H9 (cell line): ENCODE results near the gene CPNE5. TPM values are rescaled to one million over a fixed set of nuclear protein-coding genes. Genes with fewer than 3 reads are reported as not detected.

ENCODE experiments used
- DNase-seq: peaks from one replicate; pipeline ENCODE4 v3.0.0-alpha.2; 2017
- H2AFZ ChIP-seq: one replicate; pipeline ENCODE4 v1.6.1; 2013; ENCODE audit warnings: mild to moderate bottlenecking, low read length, control low read depth, moderate library complexity
- H2AK5ac ChIP-seq: 2 replicates; pipeline ENCODE4 v1.6.1; 2013; ENCODE audit warnings: low read length, control low read depth, mixed read lengths; ENCODE audit not compliant: insufficient read length
- H2BK120ac ChIP-seq: one replicate; pipeline ENCODE4 v1.6.1; 2013; ENCODE audit warnings: low read depth, mild to moderate bottlenecking, low read length, control low read depth, inconsistent platforms; ENCODE audit not compliant: poor library complexity, severe bottlenecking
- H2BK12ac ChIP-seq: 2 replicates; pipeline ENCODE4 v1.6.1; 2013; ENCODE audit warnings: low read length, control low read depth, mixed read lengths, low read depth; ENCODE audit not compliant: insufficient read length
- H2BK15ac ChIP-seq: 2 replicates; pipeline ENCODE4 v1.6.1; 2013; ENCODE audit warnings: low read depth, low read length, control low read depth
- H2BK20ac ChIP-seq: one replicate; pipeline ENCODE4 v1.6.1; 2013; ENCODE audit warnings: low read depth, mild to moderate bottlenecking, low read length, control low read depth, inconsistent platforms; ENCODE audit not compliant: poor library complexity, severe bottlenecking
- H2BK5ac ChIP-seq: 2 replicates; pipeline ENCODE4 v1.6.1; 2013; ENCODE audit warnings: low read length, control low read depth, mixed read lengths; ENCODE audit not compliant: insufficient read length
- H3K14ac ChIP-seq: 2 replicates; pipeline ENCODE4 v1.6.1; 2013; ENCODE audit warnings: low read length, control low read depth; ENCODE audit not compliant: insufficient read depth
- H3K18ac ChIP-seq: 2 replicates; pipeline ENCODE4 v1.6.1; 2013; ENCODE audit warnings: low read depth, mild to moderate bottlenecking, mixed read lengths, low read length, control low read depth; ENCODE audit not compliant: insufficient read length
- H3K23ac ChIP-seq: 2 replicates; pipeline ENCODE4 v1.6.1; 2013; ENCODE audit warnings: low read length, control low read depth, mixed read lengths, low read depth; ENCODE audit not compliant: insufficient read length
- H3K23me2 ChIP-seq: 2 replicates; pipeline ENCODE4 v1.6.1; 2013; ENCODE audit warnings: low read depth, mild to moderate bottlenecking, mixed read lengths, low read length, control low read depth; ENCODE audit not compliant: insufficient read length, poor library complexity, severe bottlenecking
- H3K27ac ChIP-seq: 2 replicates; pipeline ENCODE4 v1.5.1; 2013; ENCODE audit warnings: low read length, control low read depth, mixed read lengths, low read depth; ENCODE audit not compliant: insufficient read length
- H3K27me3 ChIP-seq: 2 replicates; pipeline ENCODE4 v1.6.1; 2013; ENCODE audit warnings: low read length, control low read depth, inconsistent platforms; ENCODE audit not compliant: insufficient read depth
- H3K4ac ChIP-seq: 2 replicates; pipeline ENCODE4 v1.6.1; 2013; ENCODE audit warnings: low read depth, mild to moderate bottlenecking, control low read depth, inconsistent platforms, low read length, moderate library complexity
- H3K4me1 ChIP-seq: 2 replicates; pipeline ENCODE4 v1.6.1; 2013; ENCODE audit warnings: low read length, control low read depth, inconsistent platforms; ENCODE audit not compliant: insufficient read depth
- H3K4me2 ChIP-seq: 2 replicates; pipeline ENCODE4 v1.6.1; 2013; ENCODE audit warnings: low read length, control low read depth, mixed read lengths; ENCODE audit not compliant: insufficient read length, insufficient read depth
- H3K56ac ChIP-seq: 2 replicates; pipeline ENCODE4 v1.6.1; 2013; ENCODE audit warnings: low read depth, mild to moderate bottlenecking, mixed read lengths, low read length, control low read depth; ENCODE audit not compliant: insufficient read length
- H3K79me1 ChIP-seq: 2 replicates; pipeline ENCODE4 v1.6.1; 2013; ENCODE audit warnings: low read depth, mild to moderate bottlenecking, moderate library complexity, low read length, control low read depth, inconsistent platforms; ENCODE audit not compliant: insufficient read depth, poor library complexity, severe bottlenecking
- H3K79me2 ChIP-seq: 2 replicates; pipeline ENCODE4 v1.6.1; 2013; ENCODE audit warnings: low read length, control low read depth, inconsistent platforms; ENCODE audit not compliant: insufficient read depth
- H3K9ac ChIP-seq: 2 replicates; pipeline ENCODE4 v1.6.1; 2013; ENCODE audit warnings: low read length, control low read depth, mixed read lengths; ENCODE audit not compliant: insufficient read length; ENCODE audit errors: extremely low read depth
- H3K9me3 ChIP-seq: one replicate; pipeline ENCODE4 v1.6.1; 2013; ENCODE audit warnings: low read depth, low read length, inconsistent platforms; ENCODE audit not compliant: control insufficient read depth
- H3T11ph ChIP-seq: one replicate; pipeline ENCODE4 v1.6.1; 2013; ENCODE audit warnings: mild to moderate bottlenecking, low read length, control low read depth, inconsistent platforms
- H4K20me1 ChIP-seq: one replicate; pipeline ENCODE4 v1.6.1; 2013; ENCODE audit not compliant: control insufficient read depth, insufficient read length, insufficient read depth
- H4K5ac ChIP-seq: 2 replicates; pipeline ENCODE4 v1.6.1; 2013; ENCODE audit warnings: low read depth, mild to moderate bottlenecking, mixed read lengths, low read length, control low read depth; ENCODE audit not compliant: insufficient read length
- H4K8ac ChIP-seq: replicated peaks from 2 replicates; pipeline ENCODE4 v1.6.1; 2013; ENCODE audit warnings: low read length, control low read depth, mixed read lengths, low read depth; ENCODE audit not compliant: insufficient read length
- H4K91ac ChIP-seq: 2 replicates; pipeline ENCODE4 v1.6.1; 2013; ENCODE audit warnings: low read depth, mild to moderate bottlenecking, moderate library complexity, mixed read lengths, low read length, control low read depth; ENCODE audit not compliant: insufficient read length
- H3K27ac Mint-ChIP-seq, 3 experiments: 2 replicates in 2 of 3; 3 replicates in 1 of 3; pipeline ENCODE4 v1.8.0; 2020 to 2021; ENCODE audit warnings: mixed read lengths in 3 of 3, mild to moderate bottlenecking in 1 of 3, moderate library complexity in 1 of 3
- H3K27me3 Mint-ChIP-seq: 2 replicates; pipeline ENCODE4 v1.8.0; 2021; ENCODE audit warnings: low read depth, mild to moderate bottlenecking, moderate library complexity, mixed read lengths
- H3K36me3 Mint-ChIP-seq, 3 experiments: 2 replicates in 2 of 3; 3 replicates in 1 of 3; pipeline ENCODE4 v1.8.0; 2020 to 2021; ENCODE audit warnings: low read depth in 3 of 3, mixed read lengths in 3 of 3; ENCODE audit not compliant: insufficient read depth in 1 of 3
- H3K4me1 Mint-ChIP-seq, 2 experiments: 2 replicates each; pipeline ENCODE4 v1.8.0; 2020; ENCODE audit warnings: mixed read lengths in 2 of 2
- H3K4me3 Mint-ChIP-seq, 2 experiments: 2 replicates in 1 of 2; 3 replicates in 1 of 2; pipeline ENCODE4 v1.8.0; 2020 to 2021; ENCODE audit warnings: mild to moderate bottlenecking in 2 of 2, mixed read lengths in 2 of 2, moderate library complexity in 1 of 2
- H3K9me3 Mint-ChIP-seq, 2 experiments: 2 replicates in 1 of 2; 3 replicates in 1 of 2; pipeline ENCODE4 v1.8.0; 2020; ENCODE audit warnings: mild to moderate bottlenecking in 2 of 2, mixed read lengths in 2 of 2, moderate library complexity in 1 of 2
- WGBS: extraction: QIAGEN DNeasy Blood & Tissue Kit; methylation state at CpG from one replicate; pipeline ENCODE4 v1.1.7; 2013; ENCODE audit warnings: missing lambda C conversion rate, low lambda C conversion rate, mixed read lengths; ENCODE audit not compliant: insufficient read length; ENCODE audit errors: extremely low coverage; 5-methylcytosine and 5-hydroxymethylcytosine counted together
- total RNA-seq: library from RNA; stranded (reverse); gene quantifications from 2 replicates; pipeline ENCODE4 v1.2.1, GENCODE V29; 2021
- TF ChIP-seq, protein P1 (sequence below): fragments of 200-600 bp; sonication (generic); conservative IDR thresholded peaks from 3 replicates; pipeline ENCODE4 v1.8.0; 2021; ENCODE audit warnings: antibody characterized with exemption, mild to moderate bottlenecking

CPNE5 gene
- total RNA-seq, 1 experiment from 2014 or later: 0.52 TPM

DNA sequence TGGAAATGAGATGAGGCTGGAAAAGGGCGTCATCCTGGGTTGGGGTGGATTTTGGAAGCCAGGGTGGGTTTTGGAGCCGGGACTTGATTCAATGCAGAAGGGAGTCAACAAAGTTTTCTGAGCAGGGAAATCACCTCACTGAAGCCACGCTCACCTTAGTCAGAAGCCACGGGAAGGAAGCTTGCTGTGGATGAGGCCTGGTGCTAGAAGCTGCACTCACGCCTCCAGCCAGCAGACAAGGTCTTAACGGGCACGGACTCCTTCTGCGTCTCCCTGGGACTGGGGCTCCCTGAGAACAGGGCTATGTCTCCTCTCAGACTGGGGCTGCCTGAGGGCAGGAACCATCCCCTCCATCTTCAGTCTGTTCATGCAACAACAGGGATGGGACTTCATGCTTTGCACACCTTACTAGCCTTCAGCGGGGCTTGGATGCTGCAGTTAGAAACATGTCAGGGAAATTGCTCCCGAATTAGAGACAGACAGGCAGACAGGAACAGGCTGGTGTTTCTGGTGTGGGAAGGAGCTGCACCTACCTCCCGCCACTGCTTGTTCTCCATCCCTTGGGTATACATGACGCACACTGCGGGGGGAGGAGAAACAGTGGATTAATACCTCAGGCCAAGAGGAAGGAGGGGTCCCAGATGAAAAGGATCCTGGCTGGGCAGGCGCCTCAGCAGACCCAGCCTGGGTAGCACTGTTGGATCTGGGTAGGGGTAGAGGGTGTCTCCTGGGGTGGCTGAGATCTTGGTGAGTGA, 17.5 kb downstream of the CPNE5 start:
- H3K23me2 ChIP-seq: no peaks in the 10 kb centered on the region
- H3K27ac ChIP-seq: no peak overlapping the region
- Mint-ChIP-seq H3K4me3 (no peak overlapping the region), H3K27ac (no peak overlapping the region; a peak in 1 of 7 replicates), H3K4me1 (peaks cover 27 to 39% of the 10 kb centered on the region in 2 experiments), H3K36me3 (no peaks in the 10 kb centered on the region; a peak in 1 of 7 replicates), H3K27me3 (peaks cover 22% of the 10 kb centered on the region), H3K9me3 (no peaks in the 10 kb centered on the region)
- H3K27me3 ChIP-seq: no peaks in the 10 kb centered on the region
- H2BK15ac ChIP-seq: no peak overlapping the region
- no peak overlapping the region for H3K4me2 ChIP-seq
- H3K9ac ChIP-seq: no peak overlapping the region
- no peak overlapping the region for H4K5ac ChIP-seq
- H3K79me1 ChIP-seq: no peaks in the 10 kb centered on the region
- no peak overlapping the region for H3K18ac ChIP-seq
- no peak overlapping the region for H2BK12ac ChIP-seq
- no peak overlapping the region for H3T11ph ChIP-seq
- H3K23ac ChIP-seq: no peak overlapping the region
- H4K8ac ChIP-seq: no peak overlapping the region
- H3K14ac ChIP-seq: no peak overlapping the region
- no peak for DNase-seq
- no peak overlapping the region for H3K4ac ChIP-seq
- H2BK20ac ChIP-seq: no peak overlapping the region
- no peak overlapping the region for H3K56ac ChIP-seq
- no CpG with 5 or more reads among the region's 14 CpGs for WGBS
- H4K91ac ChIP-seq: no peak overlapping the region
- no peaks in the 10 kb centered on the region for H4K20me1 ChIP-seq
- no peak overlapping the region for H2BK5ac ChIP-seq
- no peaks in the 10 kb centered on the region for H3K79me2 ChIP-seq
- TF ChIP-seq, protein P1, sequence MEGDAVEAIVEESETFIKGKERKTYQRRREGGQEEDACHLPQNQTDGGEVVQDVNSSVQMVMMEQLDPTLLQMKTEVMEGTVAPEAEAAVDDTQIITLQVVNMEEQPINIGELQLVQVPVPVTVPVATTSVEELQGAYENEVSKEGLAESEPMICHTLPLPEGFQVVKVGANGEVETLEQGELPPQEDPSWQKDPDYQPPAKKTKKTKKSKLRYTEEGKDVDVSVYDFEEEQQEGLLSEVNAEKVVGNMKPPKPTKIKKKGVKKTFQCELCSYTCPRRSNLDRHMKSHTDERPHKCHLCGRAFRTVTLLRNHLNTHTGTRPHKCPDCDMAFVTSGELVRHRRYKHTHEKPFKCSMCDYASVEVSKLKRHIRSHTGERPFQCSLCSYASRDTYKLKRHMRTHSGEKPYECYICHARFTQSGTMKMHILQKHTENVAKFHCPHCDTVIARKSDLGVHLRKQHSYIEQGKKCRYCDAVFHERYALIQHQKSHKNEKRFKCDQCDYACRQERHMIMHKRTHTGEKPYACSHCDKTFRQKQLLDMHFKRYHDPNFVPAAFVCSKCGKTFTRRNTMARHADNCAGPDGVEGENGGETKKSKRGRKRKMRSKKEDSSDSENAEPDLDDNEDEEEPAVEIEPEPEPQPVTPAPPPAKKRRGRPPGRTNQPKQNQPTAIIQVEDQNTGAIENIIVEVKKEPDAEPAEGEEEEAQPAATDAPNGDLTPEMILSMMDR: no peak
- no peak overlapping the region for H2AK5ac ChIP-seq
- no peak overlapping the region for H2BK120ac ChIP-seq
- peaks cover 3% of the 10 kb centered on the region; the same call in 1 of the 2 replicates for H3K4me1 ChIP-seq
- no peaks in the 10 kb centered on the region for H3K9me3 ChIP-seq
- H2AFZ ChIP-seq: no peak overlapping the region
